ENCODE results near the gene TBC1D14.

TBC1D14 gene

GRCh38 chr4:6892190-6892908 lies 17.3 kb upstream of the TBC1D14 start:
- TF ChIP-seq, protein P1, sequence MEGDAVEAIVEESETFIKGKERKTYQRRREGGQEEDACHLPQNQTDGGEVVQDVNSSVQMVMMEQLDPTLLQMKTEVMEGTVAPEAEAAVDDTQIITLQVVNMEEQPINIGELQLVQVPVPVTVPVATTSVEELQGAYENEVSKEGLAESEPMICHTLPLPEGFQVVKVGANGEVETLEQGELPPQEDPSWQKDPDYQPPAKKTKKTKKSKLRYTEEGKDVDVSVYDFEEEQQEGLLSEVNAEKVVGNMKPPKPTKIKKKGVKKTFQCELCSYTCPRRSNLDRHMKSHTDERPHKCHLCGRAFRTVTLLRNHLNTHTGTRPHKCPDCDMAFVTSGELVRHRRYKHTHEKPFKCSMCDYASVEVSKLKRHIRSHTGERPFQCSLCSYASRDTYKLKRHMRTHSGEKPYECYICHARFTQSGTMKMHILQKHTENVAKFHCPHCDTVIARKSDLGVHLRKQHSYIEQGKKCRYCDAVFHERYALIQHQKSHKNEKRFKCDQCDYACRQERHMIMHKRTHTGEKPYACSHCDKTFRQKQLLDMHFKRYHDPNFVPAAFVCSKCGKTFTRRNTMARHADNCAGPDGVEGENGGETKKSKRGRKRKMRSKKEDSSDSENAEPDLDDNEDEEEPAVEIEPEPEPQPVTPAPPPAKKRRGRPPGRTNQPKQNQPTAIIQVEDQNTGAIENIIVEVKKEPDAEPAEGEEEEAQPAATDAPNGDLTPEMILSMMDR (IDR thresholded peaks at IDR 0.05; ENCODE audit: unreplicated experiment in 3 of 3): peak in 2 of 3 experiments; percentile 12 to 14
- Mint-ChIP-seq H3K27me3 (ENCODE audit: low read depth) (no peaks in the 10 kb centered on the region), H3K27ac (peak overlapping the region; percentile 66 to 94 (median 76)), H3K4me1 (peaks cover 22% of the 10 kb centered on the region), H3K9me3 (peaks cover 11% of the 10 kb centered on the region), H3K36me3 (ENCODE audit: low read depth) (peaks cover 6% of the 10 kb centered on the region), H3K4me3 (no peak overlapping the region)

DNA sequence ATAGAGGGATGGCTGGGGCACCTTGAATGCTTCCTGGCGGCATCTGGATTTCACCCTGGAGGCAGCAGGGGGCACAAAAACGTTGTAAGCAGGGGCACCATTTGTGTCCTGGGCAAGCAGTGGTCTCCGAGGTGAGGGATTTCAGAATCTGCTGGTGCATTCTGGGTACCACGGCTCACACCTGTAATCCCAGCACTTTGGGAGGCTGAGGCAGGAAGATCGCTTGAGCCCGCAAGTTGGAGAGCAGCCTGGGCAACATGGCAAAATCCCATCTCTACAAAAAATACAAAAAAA lies 16.8 kb upstream of the TBC1D14 start:
- Mint-ChIP-seq H3K4me1 (peaks cover 22% of the 10 kb centered on the region), H3K9me3 (peaks cover 11% of the 10 kb centered on the region), H3K4me3 (no peak overlapping the region), H3K27ac (peak overlapping the region; percentile 66 to 94 (median 70)), H3K36me3 (ENCODE audit: low read depth) (peaks cover 6% of the 10 kb centered on the region), H3K27me3 (ENCODE audit: low read depth) (no peaks in the 10 kb centered on the region)
- TF ChIP-seq, protein P1 (IDR thresholded peaks at IDR 0.05; ENCODE audit: unreplicated experiment in 3 of 3): no peak

- TF ChIP-seq, protein P1 (IDR thresholded peaks at IDR 0.05; ENCODE audit: unreplicated experiment in 3 of 3): no peak
- Mint-ChIP-seq H3K4me1 (peaks cover 22% of the 10 kb centered on the region), H3K27ac (peak overlapping the region; percentile 66 to 94 (median 90)), H3K36me3 (ENCODE audit: low read depth) (peaks cover 6% of the 10 kb centered on the region), H3K27me3 (ENCODE audit: low read depth) (no peaks in the 10 kb centered on the region), H3K4me3 (no peak overlapping the region), H3K9me3 (peaks cover 11% of the 10 kb centered on the region)
Observed at GRCh38 chr4:6893449-6894085, 16.1 kb upstream of the TBC1D14 start.

GRCh38 chr4:6894086-6894478 lies 15.5 kb upstream of the TBC1D14 start:
- peaks cover 22% of the 10 kb centered on the region for H3K4me1 Mint-ChIP-seq
- no peak overlapping the region for H3K4me3 Mint-ChIP-seq
- TF ChIP-seq, protein P1 (IDR thresholded peaks at IDR 0.05; ENCODE audit: unreplicated experiment in 3 of 3): no peak
- peaks cover 11% of the 10 kb centered on the region for H3K9me3 Mint-ChIP-seq
- H3K36me3 Mint-ChIP-seq (ENCODE audit: low read depth): peaks cover 6% of the 10 kb centered on the region
- H3K27me3 Mint-ChIP-seq (ENCODE audit: low read depth): no peaks in the 10 kb centered on the region
- H3K27ac Mint-ChIP-seq: peak overlapping the region; percentile 66 to 94 (median 90)

DNA sequence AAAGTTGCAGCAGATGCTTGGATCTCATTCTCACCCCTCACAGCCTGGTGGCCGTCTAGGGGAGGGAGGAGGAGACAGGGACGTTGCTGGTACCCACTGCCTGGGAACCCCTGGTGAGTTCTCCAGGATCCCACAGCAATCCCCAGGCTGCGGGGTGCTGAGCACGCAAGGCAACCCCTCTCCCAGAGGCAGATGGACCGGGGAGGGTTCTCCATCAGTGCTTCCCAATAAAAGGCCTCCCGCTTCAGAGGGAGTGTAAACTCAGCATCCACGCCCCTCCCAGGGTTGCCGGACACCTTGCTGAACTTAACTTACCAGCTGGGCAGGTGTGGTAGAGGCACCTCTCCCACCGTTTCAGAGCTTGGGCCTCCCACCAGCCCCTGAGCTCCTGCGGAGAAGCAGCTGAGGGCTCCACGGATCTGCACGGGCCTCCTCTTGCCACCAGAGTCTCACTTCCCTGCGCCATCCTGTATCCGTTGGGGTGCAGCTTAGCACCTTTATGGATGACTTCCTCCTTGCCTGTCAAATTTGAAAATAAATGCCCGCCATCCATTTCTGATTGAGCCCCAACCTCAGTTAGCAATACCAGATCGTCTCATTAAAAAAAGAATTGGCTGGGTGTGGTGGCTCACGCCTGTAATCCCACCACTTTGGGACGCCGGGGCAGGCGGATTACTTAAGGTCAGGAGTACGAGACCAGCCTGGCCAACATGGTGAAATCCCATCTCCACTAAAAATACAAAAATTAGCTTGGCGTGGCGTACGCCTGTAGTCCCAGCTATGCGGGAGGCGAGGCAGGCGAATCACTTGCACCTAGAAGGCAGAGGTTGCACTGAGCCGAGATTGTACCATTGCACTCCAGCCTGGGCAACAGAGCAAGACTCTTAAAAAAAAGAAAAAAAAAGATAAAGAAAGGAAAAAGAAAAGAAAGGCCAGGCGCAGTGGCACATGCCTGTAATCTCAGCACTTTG lies 14.8 kb upstream of the TBC1D14 start:
- Mint-ChIP-seq H3K27ac (peak overlapping the region in 2 of 3 experiments; percentile 54 to 94), H3K4me1 (peaks cover 22% of the 10 kb centered on the region), H3K4me3 (no peak overlapping the region), H3K9me3 (peaks cover 11% of the 10 kb centered on the region), H3K27me3 (ENCODE audit: low read depth) (no peaks in the 10 kb centered on the region), H3K36me3 (ENCODE audit: low read depth) (peaks cover 6% of the 10 kb centered on the region)
- TF ChIP-seq, protein P1 (IDR thresholded peaks at IDR 0.05; ENCODE audit: unreplicated experiment in 3 of 3): no peak
